Measurements from ENCODE around the gene SMIM32. TPM values are rescaled to one million over a fixed set of nuclear protein-coding genes. Genes with fewer than 3 reads are reported as not detected.

SMIM32 gene
- total RNA-seq, 2 donors from 2014 or later: 0.15 to 0.20 TPM

DNA sequence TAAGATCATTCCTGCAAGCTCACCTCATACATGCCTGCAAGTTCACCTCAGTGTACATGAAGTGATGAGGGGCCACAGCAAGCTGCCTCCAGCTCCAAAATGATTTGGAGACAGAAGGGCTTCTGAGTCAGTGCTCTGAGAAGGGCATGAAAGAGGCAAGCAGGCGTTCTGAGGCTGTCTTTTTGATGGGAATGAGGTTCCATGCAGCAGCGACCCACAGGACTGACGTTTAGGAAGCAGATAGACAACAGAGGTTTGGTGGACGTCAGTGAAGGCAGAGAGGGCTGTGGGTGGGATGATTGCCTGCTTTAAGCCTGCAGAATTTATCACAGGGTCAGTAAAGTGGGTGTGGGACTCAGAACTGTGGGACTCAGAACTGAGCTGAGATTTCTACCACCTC lies 8.9 kb upstream of the SMIM32 start:
- Histone ChIP-seq H3K27me3 (ENCODE audit: control insufficient read depth, insufficient read depth, low read length, poor library complexity, severe bottlenecking) (peaks cover 26% of the 10 kb centered on the region), H3K36me3 (ENCODE audit: control insufficient read depth, insufficient read depth, low read length) (no peaks in the 10 kb centered on the region), H3K9me3 (ENCODE audit: control insufficient read depth, low read length) (no peaks in the 10 kb centered on the region), H3K9ac (ENCODE audit: extremely low read depth, low read length, poor library complexity, severe bottlenecking) (no peak overlapping the region), H3K4me1 (ENCODE audit: control insufficient read depth, insufficient read depth, low read length) (no peaks in the 10 kb centered on the region), H3K27ac (ENCODE audit: low read depth, low read length) (no peak overlapping the region), H3K4me3 (ENCODE audit: low read length) (no peak overlapping the region)
- H3K27me3 Mint-ChIP-seq (ENCODE audit: insufficient read depth): peaks cover 67% of the 10 kb centered on the region
- TF ChIP-seq CTCF (conservative IDR thresholded peaks at IDR 0.05): no peak
- 63 to 71% methylated on average over 1 to 4 of the region's 4 CpGs for WGBS, 2 experiments (ENCODE audit: insufficient coverage in 1 of 2, insufficient read length in 1 of 2)
- H3K9me3 Mint-ChIP-seq: no peaks in the 10 kb centered on the region
- no peak overlapping the region for H3K4me3 Mint-ChIP-seq
- peak; percentile 38 for DNase-seq
- H3K27ac Mint-ChIP-seq: no peak overlapping the region
- H3K4me1 Mint-ChIP-seq: peaks cover 12% of the 10 kb centered on the region
- H3K36me3 Mint-ChIP-seq (ENCODE audit: low read depth): peaks cover 10% of the 10 kb centered on the region

DNA sequence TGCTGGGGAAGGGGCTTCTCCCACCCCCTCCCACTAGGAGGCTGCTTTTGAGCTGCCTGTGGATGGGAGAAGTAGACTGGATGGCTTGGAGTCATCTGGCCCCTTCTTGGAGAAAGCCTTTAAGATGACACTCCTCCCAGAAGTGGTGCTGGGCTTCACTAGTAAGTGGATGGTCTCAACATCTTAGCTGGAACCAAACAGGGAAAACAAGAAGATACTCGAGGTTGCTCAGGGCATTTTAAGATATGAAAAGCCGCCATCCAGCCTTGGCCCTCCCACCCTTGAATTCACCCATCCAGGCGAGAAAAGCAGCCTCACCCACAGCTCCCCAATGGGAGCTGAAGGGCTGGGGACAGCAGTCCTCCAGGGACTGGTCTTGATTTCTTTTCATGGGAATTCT lies 7.8 kb upstream of the SMIM32 start:
- TF ChIP-seq CTCF (conservative IDR thresholded peaks at IDR 0.05): no peak
- H3K9ac ChIP-seq (ENCODE audit: extremely low read depth, low read length, poor library complexity, severe bottlenecking): no peak overlapping the region
- H3K36me3 ChIP-seq (ENCODE audit: control insufficient read depth, insufficient read depth, low read length): no peaks in the 10 kb centered on the region
- no peaks in the 10 kb centered on the region for H3K9me3 ChIP-seq (ENCODE audit: control insufficient read depth, low read length)
- peak; percentile 21 for DNase-seq
- no peak overlapping the region for H3K4me3 ChIP-seq (ENCODE audit: low read length)
- no peaks in the 10 kb centered on the region for H3K4me1 ChIP-seq (ENCODE audit: control insufficient read depth, insufficient read depth, low read length)
- Mint-ChIP-seq H3K4me3 (no peak overlapping the region), H3K27ac (no peak overlapping the region), H3K9me3 (no peaks in the 10 kb centered on the region), H3K27me3 (ENCODE audit: insufficient read depth) (peaks cover 71% of the 10 kb centered on the region), H3K36me3 (ENCODE audit: low read depth) (peaks cover 10% of the 10 kb centered on the region), H3K4me1 (peaks cover 12% of the 10 kb centered on the region)
- H3K27me3 ChIP-seq (ENCODE audit: control insufficient read depth, insufficient read depth, low read length, poor library complexity, severe bottlenecking): peaks cover 29% of the 10 kb centered on the region
- WGBS, 2 experiments (ENCODE audit: insufficient coverage in 1 of 2, insufficient read length in 1 of 2): 86 to 90% methylated on average over 2 to 3 of the region's 3 CpGs
- H3K27ac ChIP-seq (ENCODE audit: low read depth, low read length): no peak overlapping the region

- no peak for TF ChIP-seq CTCF (conservative IDR thresholded peaks at IDR 0.05)
- no peak overlapping the region for H3K4me3 Mint-ChIP-seq
- Histone ChIP-seq H3K9ac (ENCODE audit: extremely low read depth, low read length, poor library complexity, severe bottlenecking) (no peak overlapping the region), H3K9me3 (ENCODE audit: control insufficient read depth, low read length) (no peaks in the 10 kb centered on the region), H3K4me1 (ENCODE audit: control insufficient read depth, insufficient read depth, low read length) (no peaks in the 10 kb centered on the region), H3K27ac (ENCODE audit: low read depth, low read length) (no peak overlapping the region), H3K27me3 (ENCODE audit: control insufficient read depth, insufficient read depth, low read length, poor library complexity, severe bottlenecking) (peaks cover 35% of the 10 kb centered on the region), H3K4me3 (ENCODE audit: low read length) (no peak overlapping the region), H3K36me3 (ENCODE audit: control insufficient read depth, insufficient read depth, low read length) (no peaks in the 10 kb centered on the region)
- H3K27ac Mint-ChIP-seq: no peak overlapping the region
- DNase-seq: peak; percentile 26
- peaks cover 12% of the 10 kb centered on the region for H3K4me1 Mint-ChIP-seq
- H3K27me3 Mint-ChIP-seq (ENCODE audit: insufficient read depth): peaks cover 75% of the 10 kb centered on the region
- peaks cover 8% of the 10 kb centered on the region for H3K36me3 Mint-ChIP-seq (ENCODE audit: low read depth)
- no peaks in the 10 kb centered on the region for H3K9me3 Mint-ChIP-seq
- 80 to 85% methylated on average over 1 to 4 of the region's 4 CpGs for WGBS, 2 experiments (ENCODE audit: insufficient coverage in 1 of 2, insufficient read length in 1 of 2)
Measured at GRCh38 chr5:136200130-136200529, 7.2 kb upstream of the SMIM32 start.
